ENCODE results near the gene ZSCAN26. TPM values are rescaled to one million over a fixed set of nuclear protein-coding genes. Genes with fewer than 3 reads are reported as not detected.

The ZSCAN26 gene
- total and polyA plus RNA-seq, 2 of the 8 experiments (the other 6 are each of a cell fraction or from before 2014, with no cell fraction given): 7.0 to 8.5 TPM

GRCh38 chr6:28266962-28267694 lies at the start of gene ZSCAN26 (continued):
- TF ChIP-seq CTCF (IDR thresholded peaks at IDR 0.05; ENCODE audit: control extremely low read depth in 1 of 3, insufficient read depth in 1 of 3, low read depth in 1 of 3, low read length in 3 of 3) (0 out of 4 replicates have a peak, but pooled peaks of 1 of the 3 experiments have one; percentile 0), YY1 (IDR thresholded peaks at IDR 0.05; ENCODE audit: low read depth, low read length) (0 out of 2 replicates have a peak, but pooled peaks have one; percentile 66), GABPA (IDR thresholded peaks at IDR 0.05; ENCODE audit: borderline replicate concordance, insufficient read depth, low read length) (no peak), CREB1 (IDR thresholded peaks at IDR 0.05) (peak; percentile 68; the same call in 1 of the 2 replicates), SP2 (IDR thresholded peaks at IDR 0.05; ENCODE audit: low read length) (peak; percentile 97), JUND (IDR thresholded peaks at IDR 0.05; ENCODE audit: low read length) (0 out of 2 replicates have a peak, but pooled peaks have one; percentile 31), USF2 (IDR thresholded peaks at IDR 0.05; ENCODE audit: low read length) (no peak), TAF1 (IDR thresholded peaks at IDR 0.05; ENCODE audit: low read depth, low read length) (peak; percentile 95), KDM5A (IDR thresholded peaks at IDR 0.05; ENCODE audit: low read length) (no peak), SIN3A (conservative IDR thresholded peaks at IDR 0.05 in 1 of 2, IDR thresholded peaks at IDR 0.05 in 1 of 2; ENCODE audit: low read depth in 1 of 2, low read length in 2 of 2) (peak; percentile 44 to 88; a peak in 2 of 4 replicates), POLR2A (IDR thresholded peaks at IDR 0.05; ENCODE audit: control extremely low read depth in 1 of 2, low read depth in 2 of 2, low read length in 2 of 2) (peak; percentile 65 to 93), POU5F1 (IDR thresholded peaks at IDR 0.05; ENCODE audit: low read depth, low read length) (no peak), CEBPB (IDR thresholded peaks at IDR 0.05; ENCODE audit: low read depth, low read length) (no peak), RNF2 (IDR thresholded peaks at IDR 0.05; ENCODE audit: borderline replicate concordance, low read depth, low read length, missing control alignments, poor library complexity, severe bottlenecking) (no peak), KDM4A (IDR thresholded peaks at IDR 0.05; ENCODE audit: low read depth, low read length, severe bottlenecking) (peak; percentile 43), E2F6 (IDR thresholded peaks at IDR 0.05) (no peak), SAP30 (IDR thresholded peaks at IDR 0.05; ENCODE audit: insufficient read depth, insufficient replicate concordance, low read length) (no peak), BACH1 (IDR thresholded peaks at IDR 0.05; ENCODE audit: low read length) (no peak)
